GM21576 (cell line): ENCODE data around the gene CITED2.

Experiments
- ATAC-seq: cut with Tn5 transposase; IDR thresholded peaks from one replicate; pipeline ENCODE4 v1.9.1; 2021; ENCODE audit warnings: mild to moderate bottlenecking, moderate library complexity; ENCODE audit not compliant: unreplicated experiment

The CITED2 gene

GRCh38 chr6:139335447-139336210 lies 38.8 kb downstream of the CITED2 start:
- ATAC-seq, result no peak

GRCh38 chr6:139334806-139335446 lies 39.5 kb downstream of the CITED2 start:
- ATAC-seq, result no peak

- no peak for ATAC-seq
These were observed 43.5 kb downstream of the CITED2 start for GRCh38 chr6:139330826-139331500.

GRCh38 chr6:139330306-139330705 lies 44.1 kb downstream of the CITED2 start:
- ATAC-seq, result no peak

- ATAC-seq, result no peak
These were observed 45.2 kb downstream of the CITED2 start for GRCh38 chr6:139329224-139329623.

- ATAC-seq, result peak; percentile 44
These were observed 47.4 kb downstream of the CITED2 start for GRCh38 chr6:139327038-139327437.

GRCh38 chr6:139325686-139326085 lies 48.8 kb downstream of the CITED2 start:
- ATAC-seq, result no peak

- ATAC-seq, result peak; percentile 45
These were observed 49.3 kb downstream of the CITED2 start for GRCh38 chr6:139325125-139325524.

GRCh38 chr6:139324301-139324555 lies 50.2 kb downstream of the CITED2 start:
- ATAC-seq, result no peak

- peak; percentile 34 for ATAC-seq
These were observed 50.7 kb downstream of the CITED2 start for GRCh38 chr6:139323511-139324300.
